ENCODE measurements around the gene PLCG2.

GRCh38 chr16:81796035-81796434, 16.9 kb downstream of the PLCG2 start:
- TF ChIP-seq CTCF (IDR thresholded peaks at IDR 0.05; ENCODE audit: poor library complexity, severe bottlenecking) (no peak), POLR2AphosphoS5 (IDR thresholded peaks at IDR 0.05) (no peak)
